BLaER1 (cell line): Measurements from ENCODE around the gene KRT5.
"Not testable (repeated sequence)": the region's sequence is repeated elsewhere in the genome, so short reads cannot be mapped to it uniquely, and the experiment has no call there.

Source experiments
- H3K27ac ChIP-seq: shearing (Covaris generic); formaldehyde crosslinking; 2 replicates; pipeline ENCODE4 v1.8.1; 2022
- H3K27me3 ChIP-seq: shearing (Covaris generic); formaldehyde crosslinking; 2 replicates; pipeline ENCODE4 v1.8.1; 2022
- H3K36me3 ChIP-seq: shearing (Covaris generic); formaldehyde crosslinking; 2 replicates; pipeline ENCODE4 v1.8.1; 2022
- H3K4me1 ChIP-seq: shearing (Covaris generic); formaldehyde crosslinking; 2 replicates; pipeline ENCODE4 v1.8.1; 2022
- H3K4me2 ChIP-seq: shearing (Covaris generic); formaldehyde crosslinking; 2 replicates; pipeline ENCODE4 v1.8.1; 2022
- H3K4me3 ChIP-seq: shearing (Covaris generic); formaldehyde crosslinking; 2 replicates; pipeline ENCODE4 v1.8.1; 2022
- H3K9ac ChIP-seq: shearing (Covaris generic); formaldehyde crosslinking; 2 replicates; pipeline ENCODE4 v1.8.1; 2022
- H3K9me3 ChIP-seq: shearing (Covaris generic); formaldehyde crosslinking; 2 replicates; pipeline ENCODE4 v1.8.1; 2022
- H4K20me1 ChIP-seq: shearing (Covaris generic); formaldehyde crosslinking; 2 replicates; pipeline ENCODE4 v1.8.1; 2022
- Cebpa-rat ChIP-seq: shearing (Covaris generic); IDR thresholded peaks from 2 replicates; pipeline ENCODE4 v1.8.1; 2022

The KRT5 gene

GRCh38 chr12:52514471-52515318 lies 5.5 kb downstream of the KRT5 start:
- H3K9ac ChIP-seq: no peak overlapping the region
- H3K4me3 ChIP-seq: no peak overlapping the region
- no peak overlapping the region for H3K27ac ChIP-seq
- H3K36me3 ChIP-seq: no peaks in the 10 kb centered on the region
- H3K27me3 ChIP-seq: no peaks in the 10 kb centered on the region
- TF ChIP-seq Cebpa-rat: no peak
- no peaks in the 10 kb centered on the region for H3K4me1 ChIP-seq
- peaks cover 9% of the 10 kb centered on the region for H3K9me3 ChIP-seq
- H4K20me1 ChIP-seq: no peaks in the 10 kb centered on the region
- no peak overlapping the region for H3K4me2 ChIP-seq

- no peak for TF ChIP-seq Cebpa-rat
- H3K27me3 ChIP-seq: no peaks in the 10 kb centered on the region
- H3K36me3 ChIP-seq: no peaks in the 10 kb centered on the region
- H3K4me2 ChIP-seq: no peak overlapping the region
- no peak overlapping the region for H3K9ac ChIP-seq
- no peak overlapping the region for H3K4me3 ChIP-seq
- no peaks in the 10 kb centered on the region for H3K4me1 ChIP-seq
- H3K27ac ChIP-seq: no peak overlapping the region
- H3K9me3 ChIP-seq: peaks cover 9% of the 10 kb centered on the region
- H4K20me1 ChIP-seq: no peaks in the 10 kb centered on the region
Observed at GRCh38 chr12:52513736-52514135, 6.5 kb downstream of the KRT5 start.

GRCh38 chr12:52508211-52508610 lies 12.0 kb downstream of the KRT5 start:
- no peaks in the 10 kb centered on the region for H3K36me3 ChIP-seq
- H3K27ac ChIP-seq: no peak overlapping the region
- H3K4me1 ChIP-seq: no peaks in the 10 kb centered on the region
- H3K27me3 ChIP-seq: no peaks in the 10 kb centered on the region
- H3K9ac ChIP-seq: no peak overlapping the region
- H3K4me3 ChIP-seq: no peak overlapping the region
- TF ChIP-seq Cebpa-rat: no peak
- H3K4me2 ChIP-seq: no peak overlapping the region
- no peaks in the 10 kb centered on the region for H4K20me1 ChIP-seq
- peaks cover 9% of the 10 kb centered on the region for H3K9me3 ChIP-seq

- no peak overlapping the region for H3K9ac ChIP-seq
- no peak for TF ChIP-seq Cebpa-rat
- H3K4me1 ChIP-seq: no peaks in the 10 kb centered on the region
- no peaks in the 10 kb centered on the region for H4K20me1 ChIP-seq
- no peaks in the 10 kb centered on the region for H3K36me3 ChIP-seq
- H3K4me2 ChIP-seq: no peak overlapping the region
- no peaks in the 10 kb centered on the region for H3K27me3 ChIP-seq
- H3K27ac ChIP-seq: no peak overlapping the region
- peaks cover 9% of the 10 kb centered on the region for H3K9me3 ChIP-seq
- H3K4me3 ChIP-seq: no peak overlapping the region
Observed at GRCh38 chr12:52506858-52507715, 13.1 kb downstream of the KRT5 start.

GRCh38 chr12:52502877-52503276 lies 17.3 kb downstream of the KRT5 start:
- Histone ChIP-seq H3K4me1 (no peaks in the 10 kb centered on the region), H3K4me2 (no peak overlapping the region), H3K9ac (no peak overlapping the region), H4K20me1 (no peaks in the 10 kb centered on the region), H3K27ac (no peak overlapping the region), H3K36me3 (no peaks in the 10 kb centered on the region), H3K9me3 (no peaks in the 10 kb centered on the region), H3K4me3 (no peak overlapping the region), H3K27me3 (no peaks in the 10 kb centered on the region)
- no peak for TF ChIP-seq Cebpa-rat

GRCh38 chr12:52501490-52501889 lies 18.7 kb downstream of the KRT5 start:
- H3K9ac ChIP-seq: no peak overlapping the region
- no peaks in the 10 kb centered on the region for H4K20me1 ChIP-seq
- no peaks in the 10 kb centered on the region for H3K9me3 ChIP-seq
- no peak overlapping the region for H3K4me3 ChIP-seq
- H3K36me3 ChIP-seq: no peaks in the 10 kb centered on the region
- H3K27ac ChIP-seq: no peak overlapping the region
- no peaks in the 10 kb centered on the region for H3K27me3 ChIP-seq
- no peak for TF ChIP-seq Cebpa-rat
- peaks cover 9% of the 10 kb centered on the region for H3K4me1 ChIP-seq
- H3K4me2 ChIP-seq: no peak overlapping the region

- not testable (repeated sequence) for H3K27ac ChIP-seq, H3K4me3 ChIP-seq, H3K27me3 ChIP-seq, H3K9me3 ChIP-seq, H4K20me1 ChIP-seq, H3K36me3 ChIP-seq, H3K9ac ChIP-seq, H3K4me2 ChIP-seq
- H3K4me1 ChIP-seq: peaks cover 18% of the 10 kb centered on the region
Observed at GRCh38 chr12:52500574-52500973, 19.6 kb downstream of the KRT5 start.

GRCh38 chr12:52499806-52500560 lies 20.2 kb downstream of the KRT5 start:
- H3K4me3 ChIP-seq: no peak overlapping the region
- no peaks in the 10 kb centered on the region for H3K27me3 ChIP-seq
- peaks cover 24% of the 10 kb centered on the region for H3K4me1 ChIP-seq
- H3K9ac ChIP-seq: no peak overlapping the region
- no peak overlapping the region for H3K4me2 ChIP-seq
- no peak overlapping the region for H3K27ac ChIP-seq
- no peak for TF ChIP-seq Cebpa-rat
- no peaks in the 10 kb centered on the region for H3K36me3 ChIP-seq
- no peaks in the 10 kb centered on the region for H4K20me1 ChIP-seq
- no peaks in the 10 kb centered on the region for H3K9me3 ChIP-seq

- TF ChIP-seq Cebpa-rat: no peak
- H3K27ac ChIP-seq: no peak overlapping the region
- no peak overlapping the region for H3K4me3 ChIP-seq
- H3K4me2 ChIP-seq: no peak overlapping the region
- H3K9me3 ChIP-seq: no peaks in the 10 kb centered on the region
- H4K20me1 ChIP-seq: no peaks in the 10 kb centered on the region
- no peak overlapping the region for H3K9ac ChIP-seq
- H3K4me1 ChIP-seq: peaks cover 24% of the 10 kb centered on the region
- no peaks in the 10 kb centered on the region for H3K27me3 ChIP-seq
- H3K36me3 ChIP-seq: no peaks in the 10 kb centered on the region
Observed at GRCh38 chr12:52498946-52499345, 21.2 kb downstream of the KRT5 start.
